GM12891 (cell line): Measurements from ENCODE around the gene KLHL2.

Source experiments
- POLR2A ChIP-seq: IDR thresholded peaks from 2 replicates; pipeline ENCODE4 v1.6.1; 2011; ENCODE audit warnings: low read depth, low read length, control low read depth
- POLR2AphosphoS5 ChIP-seq: IDR thresholded peaks from 2 replicates; pipeline ENCODE4 v1.6.1; 2011; ENCODE audit warnings: low read depth, low read length, control low read depth

DNA sequence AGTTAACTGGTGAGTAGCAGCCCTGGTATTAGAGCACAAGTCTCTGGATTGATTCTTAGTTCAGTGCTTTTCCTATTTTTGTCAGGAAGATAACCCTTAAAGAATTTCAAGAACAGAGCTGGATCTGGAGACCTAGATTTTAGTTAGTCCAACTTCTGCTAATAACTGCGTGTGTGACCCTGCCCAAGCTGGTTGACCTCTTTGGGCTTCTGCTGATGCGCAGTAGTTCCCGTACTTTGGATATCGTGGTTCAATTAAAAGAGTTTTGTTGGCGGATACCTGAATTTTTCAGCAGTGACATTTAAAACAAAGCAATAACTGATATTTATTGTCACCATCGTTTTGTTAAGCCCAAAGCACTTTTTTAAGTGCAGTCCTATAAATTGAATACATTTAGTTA lies 129.4 kb downstream of the KLHL2 start:
- TF ChIP-seq POLR2A, result no peak
- no peak for TF ChIP-seq POLR2AphosphoS5
